Measurements from ENCODE around the gene SIPA1L3.

DNA sequence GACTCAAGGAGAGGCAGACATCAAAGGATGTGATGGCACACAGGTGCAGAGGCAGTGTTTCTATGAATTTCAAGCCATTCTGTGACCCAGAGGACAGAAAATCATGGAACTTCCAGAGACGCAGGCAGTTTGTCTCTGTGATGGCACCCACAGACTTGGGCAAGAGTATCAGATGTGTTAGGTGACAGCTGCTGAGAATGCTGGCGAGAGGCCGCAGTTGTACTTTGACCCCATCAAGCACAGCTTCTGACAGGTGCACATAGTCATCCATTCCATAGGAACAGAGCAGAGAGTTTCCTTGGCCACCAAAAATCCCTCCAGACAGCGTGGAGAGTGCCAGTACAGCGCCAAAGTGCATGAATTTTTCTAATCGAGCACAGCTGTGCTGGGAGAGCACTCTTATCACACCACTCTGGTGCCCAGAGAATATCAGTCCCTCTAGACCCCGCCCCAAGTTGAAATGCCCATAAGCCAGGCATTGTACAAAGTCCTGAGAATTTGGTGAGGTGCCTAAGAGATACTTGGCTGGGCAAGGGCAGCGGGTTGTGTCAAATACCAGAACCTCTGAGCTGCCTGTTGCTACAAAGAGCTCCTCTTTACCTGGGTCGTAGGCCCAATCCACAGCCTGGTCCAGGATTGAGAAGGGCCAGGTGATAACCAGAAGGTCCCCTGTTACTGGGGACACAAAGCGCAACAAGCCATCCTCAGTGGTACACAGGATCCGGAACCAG, 13.0 kb upstream of the SIPA1L3 start:
- TF ChIP-seq, protein P1, sequence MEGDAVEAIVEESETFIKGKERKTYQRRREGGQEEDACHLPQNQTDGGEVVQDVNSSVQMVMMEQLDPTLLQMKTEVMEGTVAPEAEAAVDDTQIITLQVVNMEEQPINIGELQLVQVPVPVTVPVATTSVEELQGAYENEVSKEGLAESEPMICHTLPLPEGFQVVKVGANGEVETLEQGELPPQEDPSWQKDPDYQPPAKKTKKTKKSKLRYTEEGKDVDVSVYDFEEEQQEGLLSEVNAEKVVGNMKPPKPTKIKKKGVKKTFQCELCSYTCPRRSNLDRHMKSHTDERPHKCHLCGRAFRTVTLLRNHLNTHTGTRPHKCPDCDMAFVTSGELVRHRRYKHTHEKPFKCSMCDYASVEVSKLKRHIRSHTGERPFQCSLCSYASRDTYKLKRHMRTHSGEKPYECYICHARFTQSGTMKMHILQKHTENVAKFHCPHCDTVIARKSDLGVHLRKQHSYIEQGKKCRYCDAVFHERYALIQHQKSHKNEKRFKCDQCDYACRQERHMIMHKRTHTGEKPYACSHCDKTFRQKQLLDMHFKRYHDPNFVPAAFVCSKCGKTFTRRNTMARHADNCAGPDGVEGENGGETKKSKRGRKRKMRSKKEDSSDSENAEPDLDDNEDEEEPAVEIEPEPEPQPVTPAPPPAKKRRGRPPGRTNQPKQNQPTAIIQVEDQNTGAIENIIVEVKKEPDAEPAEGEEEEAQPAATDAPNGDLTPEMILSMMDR (IDR thresholded peaks at IDR 0.05): no peak
- TF ChIP-seq POLR2A (IDR thresholded peaks at IDR 0.05): no peak

Data from lower leg skin (tissue), 3 donors.